Adipose tissue (tissue), 3 donors: ENCODE data around the gene IGSF9B. TPM values are rescaled to one million over a fixed set of nuclear protein-coding genes. Genes with fewer than 3 reads are reported as not detected.

Source experiments
- H3K27ac ChIP-seq: one replicate; pipeline ENCODE4 v1.5.1; 2013; ENCODE audit warnings: low read depth, low read length
- WGBS, 3 donors: extraction: QIAGEN DNeasy Blood & Tissue Kit; methylation state at CpG; one replicate each; pipeline ENCODE4 v1.1.7; 2013; 5-methylcytosine and 5-hydroxymethylcytosine counted together
- polyA plus RNA-seq, 3 donors: library from polyadenylated mRNA; stranded (reverse); fragments of 200-250 nt; gene quantifications; one replicate each; pipeline ENCODE4 v1.2.3, GENCODE V29; 2013
- donor health status: healthy with polysubstance abuse.
- donor health status: Bipolar disorder and iron deficiency.
- donor health status: healthy.

The IGSF9B gene
- polyA plus RNA-seq, 3 donors: 0.71 to 2.6 (median 0.97) TPM

GRCh38 chr11:133945087-133945974, 11.4 kb downstream of the IGSF9B start:
- WGBS, 3 donors: 35 to 76% (median 42%) methylated on average over 26 to 27 of the region's 27 CpGs
- no peak overlapping the region for H3K27ac ChIP-seq

GRCh38 chr11:133943950-133944698, 12.6 kb downstream of the IGSF9B start:
- no peak overlapping the region for H3K27ac ChIP-seq
- 86 to 97% (median 91%) methylated on average over 12 of the region's 12 CpGs for WGBS, 3 donors

GRCh38 chr11:133942577-133942976, 14.2 kb downstream of the IGSF9B start:
- WGBS, 3 donors: 91 to 93% (median 92%) methylated on average over 7 of the region's 7 CpGs
- H3K27ac ChIP-seq: no peak overlapping the region

GRCh38 chr11:133941546-133941945, 15.2 kb downstream of the IGSF9B start:
- WGBS, 3 donors: 77 to 94% (median 90%) methylated on average over 13 of the region's 13 CpGs
- no peak overlapping the region for H3K27ac ChIP-seq

GRCh38 chr11:133940034-133940433, 16.7 kb downstream of the IGSF9B start:
- WGBS, 3 donors: 95 to 98% (median 96%) methylated on average over 56 of the region's 56 CpGs
- no peak overlapping the region for H3K27ac ChIP-seq

GRCh38 chr11:133939558-133939957, 17.2 kb downstream of the IGSF9B start:
- 95 to 98% (median 96%) methylated on average over 30 of the region's 30 CpGs for WGBS, 3 donors
- no peak overlapping the region for H3K27ac ChIP-seq

- H3K27ac ChIP-seq: no peak overlapping the region
- WGBS, 3 donors: 89 to 97% (median 94%) methylated on average over 8 of the region's 8 CpGs
Observed at GRCh38 chr11:133938166-133938565, 18.6 kb downstream of the IGSF9B start.

GRCh38 chr11:133937468-133937867, 19.3 kb downstream of the IGSF9B start:
- 95 to 96% (median 96%) methylated on average over 16 of the region's 16 CpGs for WGBS, 3 donors

GRCh38 chr11:133937015-133937414, 19.8 kb downstream of the IGSF9B start:
- H3K27ac ChIP-seq: no peak overlapping the region
- 81 to 86% (median 84%) methylated on average over 13 of the region's 13 CpGs for WGBS, 3 donors

More at GRCh38 chr11:133937468-133937867, 19.3 kb downstream of the IGSF9B start:
- H3K27ac ChIP-seq: no peak overlapping the region

- 74 to 83% (median 81%) methylated on average over 9 of the region's 9 CpGs for WGBS, 3 donors
- no peak overlapping the region for H3K27ac ChIP-seq
Observed at GRCh38 chr11:133936592-133936991, 20.2 kb downstream of the IGSF9B start.

GRCh38 chr11:133936136-133936535, 20.6 kb downstream of the IGSF9B start:
- WGBS, 3 donors: 63 to 82% (median 68%) methylated on average over 13 of the region's 13 CpGs
- no peak overlapping the region for H3K27ac ChIP-seq

- 93 to 98% (median 97%) methylated on average over 15 of the region's 15 CpGs for WGBS, 3 donors
Observed at GRCh38 chr11:133935551-133935910, 21.2 kb downstream of the IGSF9B start.

GRCh38 chr11:133934599-133935550, 21.9 kb downstream of the IGSF9B start:
- WGBS, 3 donors: 85 to 89% (median 89%) methylated on average over 31 to 33 of the region's 33 CpGs
- no peak overlapping the region for H3K27ac ChIP-seq

More at GRCh38 chr11:133935551-133935910, 21.2 kb downstream of the IGSF9B start:
- H3K27ac ChIP-seq: no peak overlapping the region

- no peak overlapping the region for H3K27ac ChIP-seq
- 82 to 83% (median 83%) methylated on average over 11 of the region's 11 CpGs for WGBS, 3 donors
Observed at GRCh38 chr11:133934096-133934495, 22.7 kb downstream of the IGSF9B start.

GRCh38 chr11:133931449-133932060, 25.2 kb downstream of the IGSF9B start:
- 88 to 94% (median 92%) methylated on average over 16 to 19 of the region's 19 CpGs for WGBS, 3 donors
- no peak overlapping the region for H3K27ac ChIP-seq

- H3K27ac ChIP-seq: no peak overlapping the region
Observed at GRCh38 chr11:133930767-133931448, 25.9 kb downstream of the IGSF9B start.

GRCh38 chr11:133930053-133930766, 26.6 kb downstream of the IGSF9B start:
- no peak overlapping the region for H3K27ac ChIP-seq
- 91 to 92% (median 91%) methylated on average over 27 of the region's 27 CpGs for WGBS, 3 donors

More at GRCh38 chr11:133930767-133931448, 25.9 kb downstream of the IGSF9B start:
- WGBS, 3 donors: 65 to 84% (median 75%) methylated on average over 27 to 36 of the region's 36 CpGs
